NCI-H69 (cell line): ENCODE data around the gene UPF3A.
"Not testable (repeated sequence)": the region's sequence is repeated elsewhere in the genome, so short reads cannot be mapped to it uniquely, and the experiment has no call there.

Experiments
- DNase-seq: peaks from one replicate; lab custom pipeline; 2025; lab: John Stamatoyannopoulos, UW

Gene UPF3A

GRCh38 chr13:114281351-114282040 is at the start of gene UPF3A:
TSS of gene UPF3A (plus strand) at chr13:114281601. CDS start at chr13:114281640, 39 bp downstream.
- DNase-seq = peak; percentile 99

GRCh38 chr13:114231886-114232285 is 49.5 kb upstream of the UPF3A start:
- DNase-seq = no peak

GRCh38 chr13:114234266-114234644 is 47.1 kb upstream of the UPF3A start:
- DNase-seq = no peak

GRCh38 chr13:114234645-114235421 is 46.6 kb upstream of the UPF3A start, which contains the start of gene CDC16:
TSS of gene CDC16 (plus strand) at chr13:114234897. CDS start at chr13:114235085, 188 bp downstream.
- peak; percentile 99 for DNase-seq

- DNase-seq = peak; percentile 22
Observed at GRCh38 chr13:114235697-114236096, 45.7 kb upstream of the UPF3A start.

- no peak for DNase-seq
Observed at GRCh38 chr13:114236227-114236626, 45.2 kb upstream of the UPF3A start.

GRCh38 chr13:114237415-114238112 is 43.8 kb upstream of the UPF3A start:
- no peak for DNase-seq

GRCh38 chr13:114241918-114242317 is 39.5 kb upstream of the UPF3A start:
- DNase-seq = no peak

GRCh38 chr13:114243971-114244370 is 37.4 kb upstream of the UPF3A start:
- DNase-seq = no peak

GRCh38 chr13:114244637-114245036 is 36.8 kb upstream of the UPF3A start:
- no peak for DNase-seq

- DNase-seq = no peak
Observed at GRCh38 chr13:114248011-114248410, 33.4 kb upstream of the UPF3A start.

- DNase-seq = peak; percentile 22
Observed at GRCh38 chr13:114249077-114249476, 32.3 kb upstream of the UPF3A start.

GRCh38 chr13:114251639-114252440 is 29.6 kb upstream of the UPF3A start:
- not testable (repeated sequence) for DNase-seq

- DNase-seq = no peak
Observed at GRCh38 chr13:114256547-114256946, 24.9 kb upstream of the UPF3A start.

- no peak for DNase-seq
Observed at GRCh38 chr13:114257014-114257413, 24.4 kb upstream of the UPF3A start.

GRCh38 chr13:114258589-114258988 is 22.8 kb upstream of the UPF3A start:
- peak; percentile 40 for DNase-seq

GRCh38 chr13:114259374-114259773 is 22.0 kb upstream of the UPF3A start:
- peak; percentile 47 for DNase-seq

GRCh38 chr13:114259974-114260373 is 21.4 kb upstream of the UPF3A start:
- DNase-seq = peak; percentile 85

GRCh38 chr13:114260814-114261213 is 20.6 kb upstream of the UPF3A start:
- no peak for DNase-seq

GRCh38 chr13:114261328-114261965 is 20.0 kb upstream of the UPF3A start:
- no peak for DNase-seq

- no peak for DNase-seq
Observed at GRCh38 chr13:114263578-114263977, 17.8 kb upstream of the UPF3A start.
